NCI-H82 treated with DMSO at 0.1 percent for 48 hours (cell line): Measurements from ENCODE around the gene DCLRE1B.

ENCODE experiments used
- DNase-seq: peaks from one replicate; lab custom pipeline; 2025; ENCODE audit not compliant: unreplicated experiment; lab: John Stamatoyannopoulos, UW

DCLRE1B gene

DNA sequence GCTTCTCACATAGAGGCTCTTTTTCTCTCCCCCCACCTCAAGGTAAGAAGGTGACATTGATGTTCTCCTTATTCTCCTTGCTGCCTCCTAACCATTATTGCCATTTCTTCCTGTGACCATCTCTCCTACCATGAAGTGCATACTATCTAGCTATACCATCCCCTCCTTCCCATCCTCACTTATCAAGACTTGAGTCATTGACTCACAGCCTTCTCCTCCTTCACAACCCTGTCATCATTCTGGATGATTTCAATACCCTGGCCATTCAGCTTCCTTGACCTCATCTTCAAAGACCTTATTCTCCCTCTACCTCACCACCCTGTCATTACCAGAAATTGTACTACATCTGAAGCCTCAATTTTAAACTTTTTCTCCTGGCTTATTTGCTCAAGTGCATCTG is 13.1 kb downstream of the DCLRE1B start:
- no peak for DNase-seq

DNA sequence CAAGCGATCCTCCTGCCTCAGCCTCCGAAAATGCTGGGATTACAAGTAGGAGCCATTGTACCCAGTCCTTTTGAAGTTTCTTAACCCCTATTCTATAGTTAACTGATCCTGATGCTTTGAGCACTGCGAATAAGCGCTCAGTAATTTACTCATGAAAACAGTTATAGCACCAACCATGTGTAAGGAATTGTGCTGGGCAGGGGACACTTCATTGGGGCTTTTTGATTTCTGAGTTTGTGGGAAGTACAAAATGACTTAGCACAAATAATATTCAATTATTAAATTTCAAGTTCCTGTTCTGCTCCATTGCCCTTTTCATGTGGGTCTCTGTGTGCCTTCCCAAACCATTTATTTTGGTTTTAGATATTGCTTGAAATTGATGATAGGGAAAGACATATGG is 17.8 kb downstream of the DCLRE1B start:
- DNase-seq = no peak

DNA sequence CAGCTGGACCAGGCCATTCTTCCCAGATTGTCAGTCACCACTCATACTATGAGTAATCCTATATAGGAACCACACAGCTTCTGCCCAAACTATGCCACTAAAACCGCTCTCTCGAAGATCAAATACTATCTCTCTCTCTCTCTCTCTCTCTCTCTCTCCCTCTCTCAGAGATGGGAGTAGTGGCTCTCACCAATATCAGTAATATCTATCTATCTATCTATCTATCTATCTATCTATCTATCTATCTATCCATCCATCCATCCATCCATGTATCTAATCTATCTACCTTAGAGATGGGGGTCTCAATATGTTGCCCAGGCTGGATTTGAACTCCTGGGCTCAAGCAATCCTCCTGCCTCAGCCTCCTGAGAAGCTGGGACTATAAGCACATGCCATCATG is 19.3 kb downstream of the DCLRE1B start:
- no peak for DNase-seq

DNA sequence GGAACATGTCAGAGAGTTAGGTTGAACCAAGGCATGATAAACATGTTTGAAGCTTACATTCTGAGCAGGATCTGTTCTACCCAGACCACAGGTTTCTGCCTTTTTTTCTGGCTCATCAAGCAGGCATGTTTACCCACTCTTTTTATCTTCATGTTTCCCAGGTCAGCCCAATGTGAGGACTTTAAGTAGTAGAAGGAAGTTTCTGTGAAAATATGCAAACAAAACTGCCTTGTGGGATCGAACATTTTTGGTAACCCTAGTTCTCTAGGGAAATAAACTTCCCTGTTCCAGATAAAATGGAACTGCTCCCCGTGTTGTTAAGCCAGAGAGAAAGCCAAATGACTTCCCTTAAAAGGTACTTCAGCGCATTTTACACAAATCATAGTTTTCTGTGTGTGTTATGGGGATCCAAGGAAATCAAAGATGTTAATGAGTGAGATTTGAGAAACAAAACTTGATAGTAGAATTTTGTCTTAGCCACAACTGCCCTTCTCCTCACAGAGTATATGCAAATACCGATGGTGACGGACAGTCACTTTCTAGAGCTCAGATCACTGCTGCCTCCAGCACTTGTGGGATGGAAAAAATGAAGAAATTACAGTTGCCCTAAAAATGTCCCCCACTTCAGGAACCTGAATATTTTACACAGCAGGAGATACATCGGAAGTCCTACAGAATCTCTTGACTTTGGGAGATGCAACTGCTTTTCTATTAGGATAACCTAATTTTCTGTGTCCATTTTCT is 23.2 kb downstream of the DCLRE1B start:
- DNase-seq = no peak

GRCh38 chr1:113928941-113929749 is 24.0 kb downstream of the DCLRE1B start, which contains the start of gene HIPK1:
Gene HIPK1, plus strand, starts transcription at chr1:113929324.
- DNase-seq = peak; percentile 94

DNA sequence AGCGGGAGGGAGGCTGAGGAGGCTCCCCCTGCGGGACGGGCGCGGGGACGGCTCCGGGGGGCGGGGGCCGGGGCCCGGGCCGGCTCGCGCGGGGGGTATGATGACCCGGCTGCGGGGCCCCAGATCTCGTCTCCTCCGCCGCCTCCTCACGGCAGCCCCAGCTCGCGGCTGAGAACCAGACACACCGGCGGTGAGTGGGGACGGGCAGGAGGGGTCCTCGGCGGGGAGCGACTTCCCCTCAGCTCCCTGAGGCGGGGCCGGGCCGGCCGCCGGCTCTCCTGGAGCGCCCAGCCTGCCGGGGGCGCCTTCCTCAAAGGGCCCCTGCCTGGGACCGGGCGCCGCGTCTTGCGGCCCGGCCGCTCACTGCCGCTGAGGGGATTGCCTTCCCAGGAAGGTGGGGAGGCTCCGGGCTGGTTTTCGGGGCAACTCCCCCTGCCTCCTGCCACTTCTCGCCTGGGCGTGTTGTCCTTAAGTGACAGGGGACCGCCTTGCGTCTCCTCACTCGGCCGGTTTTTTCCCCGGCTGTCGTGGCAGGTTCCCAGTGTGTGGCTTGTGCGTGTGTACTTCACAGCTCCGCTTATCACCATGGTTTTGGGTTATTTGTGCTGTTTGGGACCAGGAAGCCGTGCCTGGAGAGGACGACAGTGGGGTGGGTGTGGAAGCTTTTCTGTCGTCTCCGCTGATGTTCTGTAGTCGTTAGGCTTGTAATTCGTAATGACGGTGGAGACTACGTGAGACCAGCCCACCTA is 24.8 kb downstream of the DCLRE1B start:
- no peak for DNase-seq

- DNase-seq = peak; percentile 65
These were observed 25.5 kb downstream of the DCLRE1B start for GRCh38 chr1:113930499-113931161.

- DNase-seq = no peak
These were observed 26.3 kb downstream of the DCLRE1B start for GRCh38 chr1:113931451-113931851.

- no peak for DNase-seq
These were observed 28.9 kb downstream of the DCLRE1B start for GRCh38 chr1:113934006-113934405.

DNA sequence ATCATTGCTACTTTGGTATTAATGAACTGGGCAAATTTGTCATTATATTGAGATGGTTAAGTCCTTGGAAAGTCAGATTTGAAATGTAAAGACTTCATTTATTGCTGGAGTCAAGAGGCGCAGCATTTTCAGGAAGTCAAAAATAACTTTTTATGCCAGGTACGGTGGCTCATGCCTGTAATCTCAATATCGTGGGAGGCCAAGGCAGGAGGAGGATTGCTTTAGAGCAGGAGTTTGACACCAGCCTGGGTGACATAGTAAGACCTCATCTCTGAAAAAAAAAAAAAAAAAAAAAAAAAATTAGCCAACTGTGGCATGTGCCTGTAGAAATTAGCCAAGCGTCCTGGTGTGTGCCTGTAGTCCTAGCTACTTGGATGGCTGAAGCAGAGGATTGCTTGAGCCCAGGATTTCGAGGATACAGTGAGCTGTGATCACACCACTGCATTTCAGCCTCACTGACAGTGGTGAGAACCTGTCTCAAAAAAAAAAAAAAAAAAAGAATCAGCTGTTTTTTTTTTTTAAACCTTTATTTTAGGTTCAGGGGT is 29.5 kb downstream of the DCLRE1B start:
- no peak for DNase-seq

GRCh38 chr1:113935176-113935575 is 30.1 kb downstream of the DCLRE1B start:
- no peak for DNase-seq

GRCh38 chr1:113935970-113936369 is 30.8 kb downstream of the DCLRE1B start:
- no peak for DNase-seq

DNA sequence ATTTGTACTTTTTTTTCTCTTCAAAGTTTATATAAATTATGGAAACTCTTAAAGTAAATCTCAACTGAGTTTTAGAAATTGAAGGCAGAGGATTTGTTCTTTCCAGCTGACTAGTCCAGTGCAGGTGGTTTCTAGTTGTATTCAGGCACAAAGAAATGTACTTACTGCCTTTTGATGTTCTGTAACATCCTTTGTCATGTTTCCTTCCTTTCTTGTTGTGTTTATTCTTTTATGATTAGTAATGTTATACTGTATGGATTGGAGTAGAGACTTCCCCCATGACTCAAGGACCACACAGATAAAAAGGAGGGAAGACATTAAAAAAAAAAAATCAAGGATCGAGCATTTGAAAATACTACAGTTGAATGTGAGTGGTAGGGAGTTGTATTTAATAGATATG is 32.0 kb downstream of the DCLRE1B start:
- DNase-seq = no peak

- DNase-seq = peak; percentile 92
These were observed 33.1 kb downstream of the DCLRE1B start for GRCh38 chr1:113938192-113938591.

GRCh38 chr1:113940365-113941244 is 35.5 kb downstream of the DCLRE1B start:
- DNase-seq = no peak

GRCh38 chr1:113941245-113941559 is 36.1 kb downstream of the DCLRE1B start:
- no peak for DNase-seq

- DNase-seq = no peak
These were observed 37.4 kb downstream of the DCLRE1B start for GRCh38 chr1:113942527-113942926.

GRCh38 chr1:113943028-113943811 is 38.1 kb downstream of the DCLRE1B start:
- no peak for DNase-seq

- no peak for DNase-seq
These were observed 40.2 kb downstream of the DCLRE1B start for GRCh38 chr1:113945329-113945728.
